Tibial nerve (tissue), 4 donors: ENCODE results near the gene FABP3.

Source experiments
- CTCF ChIP-seq, 5 experiments: fragments of 200-600 bp in 3 of 5; fragments of 450-650 bp in 2 of 5; sonication (generic) in 3 of 5; IDR thresholded peaks; one replicate each; pipeline ENCODE4 v1.5.1; 2016 to 2019; ENCODE audit warnings: antibody characterized with exemption in 5 of 5, mild to moderate bottlenecking in 3 of 5, moderate library complexity in 2 of 5
- EP300 ChIP-seq, 2 donors: sonication (generic); formaldehyde crosslinking; IDR thresholded peaks; one replicate each; pipeline ENCODE4 v1.6.1; 2017; ENCODE audit warnings: antibody characterized with exemption in 2 of 2, mild to moderate bottlenecking in 1 of 2
- POLR2A ChIP-seq, 2 donors: fragments of 450-650 bp; IDR thresholded peaks; one replicate each; pipeline ENCODE4 v1.6.1; 2017; ENCODE audit warnings: antibody characterized with exemption in 2 of 2, mild to moderate bottlenecking in 2 of 2, moderate library complexity in 2 of 2

GRCh38 chr1:31362032-31362431, 10.8 kb downstream of the FABP3 start:
- TF ChIP-seq CTCF (IDR thresholded peaks at IDR 0.05), result no peak
- no peak for TF ChIP-seq EP300 (IDR thresholded peaks at IDR 0.05)
- no peak for TF ChIP-seq POLR2A (IDR thresholded peaks at IDR 0.05)
